PC-9 (cell line): Measurements from ENCODE around the gene ALDH1A3. TPM values are rescaled to one million over a fixed set of nuclear protein-coding genes. Genes with fewer than 3 reads are reported as not detected.

ENCODE experiments used
- BruUV-seq: library from RNA; stranded (reverse); fragments of 400-500 nt; replicated peaks from 2 replicates; lab custom pipeline; 2021; lab: Mats Ljungman, UMichigan
- CTCF ChIA-PET: fragments of 300-600 bp; sonication (Branson Sonifier 250); formaldehyde crosslinking; loops from one replicate; lab custom pipeline; 2022; ENCODE audit warnings: antibody characterized with exemption; lab: Charles Lee
- POLR2A ChIA-PET: fragments of 300-600 bp; sonication (Branson Sonifier 250); formaldehyde crosslinking; loops from one replicate; lab custom pipeline; 2022; ENCODE audit warnings: antibody characterized with exemption; ENCODE audit not compliant: unreplicated experiment; lab: Charles Lee
- DNase-seq, 2 experiments: peaks; one replicate each; pipeline versions ENCODE4 v3.0.0 to v3.0.0-alpha.2; 2015 to 2022; ENCODE audit warnings: mixed read lengths in 1 of 2
- H2AFZ ChIP-seq: fragments of 200-600 bp; sonication (generic); 2 replicates; pipeline ENCODE4 v1.8.1; 2017; ENCODE audit warnings: antibody characterized with exemption
- H3F3A ChIP-seq: fragments of 200-600 bp; sonication (generic); 2 replicates; pipeline ENCODE4 v1.8.1; 2017; ENCODE audit warnings: antibody characterized with exemption, mild to moderate bottlenecking, low read depth; ENCODE audit not compliant: insufficient read depth
- H3K27ac ChIP-seq: fragments of 200-600 bp; sonication (generic); 2 replicates; pipeline ENCODE4 v1.6.1; 2016; ENCODE audit warnings: mixed run types
- H3K27me3 ChIP-seq: fragments of 200-600 bp; sonication (generic); 2 replicates; pipeline ENCODE4 v1.6.1; 2016; ENCODE audit warnings: low read depth, mixed run types; ENCODE audit not compliant: insufficient read depth
- H3K36me3 ChIP-seq: fragments of 200-600 bp; sonication (generic); 2 replicates; pipeline ENCODE4 v1.6.1; 2016; ENCODE audit warnings: low read depth, mixed run types
- H3K4me1 ChIP-seq: fragments of 200-600 bp; sonication (generic); replicated peaks from 2 replicates; pipeline ENCODE4 v1.6.1; 2016; ENCODE audit warnings: mixed run types; ENCODE audit not compliant: insufficient read depth
- H3K4me2 ChIP-seq: fragments of 200-600 bp; sonication (generic); 2 replicates; pipeline ENCODE4 v1.6.1; 2017; ENCODE audit warnings: mixed run types
- H3K4me3 ChIP-seq: fragments of 200-600 bp; sonication (generic); 2 replicates; pipeline ENCODE4 v1.6.1; 2016; ENCODE audit warnings: mixed run types
- H3K79me2 ChIP-seq: fragments of 200-600 bp; sonication (generic); 2 replicates; pipeline ENCODE4 v1.6.1; 2017; ENCODE audit warnings: low read depth, mixed run types
- H3K9me2 ChIP-seq: fragments of 200-600 bp; sonication (generic); 2 replicates; pipeline ENCODE4 v1.8.1; 2017; ENCODE audit warnings: mild to moderate bottlenecking; ENCODE audit not compliant: insufficient read depth
- H3K9me3 ChIP-seq: fragments of 200-600 bp; sonication (generic); 2 replicates; pipeline ENCODE4 v1.8.1; 2016; ENCODE audit warnings: low read depth; ENCODE audit not compliant: insufficient read depth
- H4K20me1 ChIP-seq: fragments of 200-600 bp; sonication (generic); 2 replicates; pipeline ENCODE4 v1.8.1; 2017; ENCODE audit not compliant: insufficient read depth
- EZH2 ChIP-seq: fragments of 200-600 bp; sonication (generic); IDR thresholded peaks from 2 replicates; pipeline ENCODE4 v1.8.0; 2017; ENCODE audit warnings: antibody characterized with exemption, low read depth
- intact Hi-C: fragments of 100-400 bp; cut with micrococcal nuclease; formaldehyde crosslinking; loops from one replicate; pipeline ENCODE4 v1.10.0; 2022; ENCODE audit not compliant: unreplicated experiment
- total RNA-seq: library from RNA; stranded (reverse); gene quantifications from 2 replicates; pipeline ENCODE4 v1.2.3, GENCODE V29; 2021
- TF ChIP-seq, protein P1 (sequence below): fragments of 200-600 bp; sonication (generic); conservative IDR thresholded peaks from 2 replicates; pipeline ENCODE4 v1.6.1; 2017; ENCODE audit warnings: mixed run types, antibody characterized with exemption, mild to moderate bottlenecking, moderate library complexity

The ALDH1A3 gene
- total RNA-seq, 1 experiment from 2014 or later = 469 TPM

- Histone ChIP-seq H3F3A (no peaks in the 10 kb centered on the region), H3K4me1 (0 out of 2 replicates have a peak, but pooled peaks cover 13% of the 10 kb centered on the region), H4K20me1 (no peaks in the 10 kb centered on the region), H3K27ac (no peak overlapping the region), H3K4me3 (no peak overlapping the region), H2AFZ (no peak overlapping the region), H3K79me2 (no peaks in the 10 kb centered on the region), H3K36me3 (0 out of 2 replicates have a peak, but pooled peaks cover 7% of the 10 kb centered on the region), H3K9me2 (no peaks in the 10 kb centered on the region), H3K9me3 (no peaks in the 10 kb centered on the region), H3K27me3 (no peaks in the 10 kb centered on the region), H3K4me2 (no peak overlapping the region)
- intact Hi-C loops = no loop called here
- DNase-seq = no peak
- ChIA-PET POLR2A (no interaction called here), CTCF (interaction anchor here (1.0 kb wide), 1 partner anchor 14 kb away, joined by 3 read pairs; no protein-coding TSS in a partner anchor)
- no peak for TF ChIP-seq EZH2
- TF ChIP-seq, protein P1, sequence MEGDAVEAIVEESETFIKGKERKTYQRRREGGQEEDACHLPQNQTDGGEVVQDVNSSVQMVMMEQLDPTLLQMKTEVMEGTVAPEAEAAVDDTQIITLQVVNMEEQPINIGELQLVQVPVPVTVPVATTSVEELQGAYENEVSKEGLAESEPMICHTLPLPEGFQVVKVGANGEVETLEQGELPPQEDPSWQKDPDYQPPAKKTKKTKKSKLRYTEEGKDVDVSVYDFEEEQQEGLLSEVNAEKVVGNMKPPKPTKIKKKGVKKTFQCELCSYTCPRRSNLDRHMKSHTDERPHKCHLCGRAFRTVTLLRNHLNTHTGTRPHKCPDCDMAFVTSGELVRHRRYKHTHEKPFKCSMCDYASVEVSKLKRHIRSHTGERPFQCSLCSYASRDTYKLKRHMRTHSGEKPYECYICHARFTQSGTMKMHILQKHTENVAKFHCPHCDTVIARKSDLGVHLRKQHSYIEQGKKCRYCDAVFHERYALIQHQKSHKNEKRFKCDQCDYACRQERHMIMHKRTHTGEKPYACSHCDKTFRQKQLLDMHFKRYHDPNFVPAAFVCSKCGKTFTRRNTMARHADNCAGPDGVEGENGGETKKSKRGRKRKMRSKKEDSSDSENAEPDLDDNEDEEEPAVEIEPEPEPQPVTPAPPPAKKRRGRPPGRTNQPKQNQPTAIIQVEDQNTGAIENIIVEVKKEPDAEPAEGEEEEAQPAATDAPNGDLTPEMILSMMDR = no peak
- BruUV-seq = no TSS peak
Measured at GRCh38 chr15:100931143-100931890, 51.7 kb downstream of the ALDH1A3 start.

GRCh38 chr15:100932676-100933348 is 53.2 kb downstream of the ALDH1A3 start:
- Histone ChIP-seq H3K4me2 (no peak overlapping the region), H3K36me3 (no peaks in the 10 kb centered on the region), H3K79me2 (no peaks in the 10 kb centered on the region), H3K9me3 (no peaks in the 10 kb centered on the region), H3F3A (no peaks in the 10 kb centered on the region), H3K4me3 (no peak overlapping the region), H3K27me3 (no peaks in the 10 kb centered on the region), H4K20me1 (no peaks in the 10 kb centered on the region), H2AFZ (no peak overlapping the region), H3K27ac (no peak overlapping the region), H3K4me1 (0 out of 2 replicates have a peak, but pooled peaks cover 13% of the 10 kb centered on the region), H3K9me2 (no peaks in the 10 kb centered on the region)
- no TSS peak for BruUV-seq
- intact Hi-C loops = no loop called here
- CTCF ChIA-PET = interaction anchor here (0.6 kb wide), 1 partner anchor 137 kb away, joined by 10 read pairs; no protein-coding TSS in a partner anchor
- no peak for DNase-seq
- TF ChIP-seq, protein P1 = no peak
- TF ChIP-seq EZH2 = no peak
- POLR2A ChIA-PET = no interaction called here

DNA sequence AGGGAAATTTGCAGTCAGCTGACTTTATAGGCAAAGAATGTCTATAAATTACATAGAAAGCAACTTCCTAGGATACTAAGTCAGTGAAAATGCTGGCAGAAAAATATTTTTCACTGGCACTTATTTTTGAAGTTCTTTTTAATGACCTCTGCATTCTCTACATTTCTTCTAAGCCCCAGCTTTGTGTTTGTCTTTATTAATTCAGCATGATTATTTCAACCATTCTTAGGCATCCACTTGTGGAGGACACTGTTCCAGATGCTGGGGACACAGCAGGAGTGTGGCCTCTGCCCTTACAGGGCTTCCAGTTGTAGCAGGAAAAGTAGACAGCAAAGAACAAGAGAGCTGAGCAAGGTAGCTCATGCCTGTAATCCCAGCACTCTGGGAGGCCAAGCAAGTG is 54.5 kb downstream of the ALDH1A3 start:
- no peak overlapping the region for H3K4me2 ChIP-seq
- H3K27ac ChIP-seq = no peak overlapping the region
- no peaks in the 10 kb centered on the region for H3K27me3 ChIP-seq
- 0 out of 2 replicates have a peak, but pooled peaks cover 5% of the 10 kb centered on the region for H3K4me1 ChIP-seq
- no peaks in the 10 kb centered on the region for H3K9me3 ChIP-seq
- POLR2A ChIA-PET = interaction anchor here (0.6 kb wide), 1 partner anchor 1270 kb away, joined by 3 read pairs; no protein-coding TSS in a partner anchor
- no peaks in the 10 kb centered on the region for H3F3A ChIP-seq
- BruUV-seq = no TSS peak
- CTCF ChIA-PET = no interaction called here
- H3K4me3 ChIP-seq = no peak overlapping the region
- H3K9me2 ChIP-seq = no peaks in the 10 kb centered on the region
- TF ChIP-seq, protein P1 = no peak
- TF ChIP-seq EZH2 = no peak
- H3K79me2 ChIP-seq = no peaks in the 10 kb centered on the region
- no peaks in the 10 kb centered on the region for H4K20me1 ChIP-seq
- no peaks in the 10 kb centered on the region for H3K36me3 ChIP-seq
- no peak overlapping the region for H2AFZ ChIP-seq
- DNase-seq = no peak
- intact Hi-C loops = no loop called here
